Subcutaneous adipose tissue (tissue), 4 donors: ENCODE results near the gene VWF. TPM values are rescaled to one million over a fixed set of nuclear protein-coding genes. Genes with fewer than 3 reads are reported as not detected.

Experiments used
- total RNA-seq, 4 donors: library from RNA; depleted of rRNA; stranded (reverse); fragments of >200 nt; gene quantifications; one replicate each; pipeline ENCODE4 v1.1.0, GENCODE V29; 2016
- TF ChIP-seq, protein P1 (sequence below): fragments of 450-650 bp; IDR thresholded peaks from one replicate; pipeline ENCODE4 v1.5.1; 2016; ENCODE audit warnings: low read depth, mild to moderate bottlenecking, control low read depth, antibody characterized with exemption, moderate library complexity

VWF gene
- total RNA-seq, 4 donors from 2014 or later = 132 to 853 (median 240) TPM

DNA sequence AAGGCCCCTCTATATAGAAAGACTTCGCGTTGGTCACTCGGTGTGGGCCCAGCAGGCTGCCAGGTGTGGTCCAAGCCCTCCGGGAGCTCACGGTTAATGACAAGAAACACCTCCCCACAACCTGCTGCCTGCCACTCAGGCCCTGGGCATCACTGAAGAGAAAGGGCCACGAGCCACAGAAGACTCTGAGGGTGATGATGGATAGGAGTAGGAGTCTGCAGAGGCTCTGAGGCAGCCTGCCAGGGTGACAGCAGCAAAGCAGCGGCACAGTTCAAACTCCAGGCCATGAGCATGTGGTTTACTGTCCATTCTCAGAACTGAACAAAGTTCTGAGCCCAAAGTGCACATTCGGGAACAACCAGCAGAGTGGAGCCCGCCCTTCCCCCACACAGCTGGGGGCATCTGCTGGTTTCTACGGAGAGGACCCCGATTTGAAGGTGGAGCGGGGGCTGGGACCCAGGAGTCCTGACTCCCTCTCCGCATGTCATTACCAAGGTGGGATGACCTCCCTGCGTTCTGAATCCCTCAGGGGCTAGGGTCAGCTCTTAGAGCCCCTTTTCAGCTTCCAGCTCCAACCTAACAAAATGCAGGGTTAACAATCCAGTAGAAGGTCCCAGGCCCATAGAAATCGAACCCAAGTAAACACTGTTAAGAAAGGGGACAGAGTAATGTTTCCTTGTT, 65.8 kb downstream of the VWF start:
- TF ChIP-seq, protein P1, sequence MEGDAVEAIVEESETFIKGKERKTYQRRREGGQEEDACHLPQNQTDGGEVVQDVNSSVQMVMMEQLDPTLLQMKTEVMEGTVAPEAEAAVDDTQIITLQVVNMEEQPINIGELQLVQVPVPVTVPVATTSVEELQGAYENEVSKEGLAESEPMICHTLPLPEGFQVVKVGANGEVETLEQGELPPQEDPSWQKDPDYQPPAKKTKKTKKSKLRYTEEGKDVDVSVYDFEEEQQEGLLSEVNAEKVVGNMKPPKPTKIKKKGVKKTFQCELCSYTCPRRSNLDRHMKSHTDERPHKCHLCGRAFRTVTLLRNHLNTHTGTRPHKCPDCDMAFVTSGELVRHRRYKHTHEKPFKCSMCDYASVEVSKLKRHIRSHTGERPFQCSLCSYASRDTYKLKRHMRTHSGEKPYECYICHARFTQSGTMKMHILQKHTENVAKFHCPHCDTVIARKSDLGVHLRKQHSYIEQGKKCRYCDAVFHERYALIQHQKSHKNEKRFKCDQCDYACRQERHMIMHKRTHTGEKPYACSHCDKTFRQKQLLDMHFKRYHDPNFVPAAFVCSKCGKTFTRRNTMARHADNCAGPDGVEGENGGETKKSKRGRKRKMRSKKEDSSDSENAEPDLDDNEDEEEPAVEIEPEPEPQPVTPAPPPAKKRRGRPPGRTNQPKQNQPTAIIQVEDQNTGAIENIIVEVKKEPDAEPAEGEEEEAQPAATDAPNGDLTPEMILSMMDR = no peak

DNA sequence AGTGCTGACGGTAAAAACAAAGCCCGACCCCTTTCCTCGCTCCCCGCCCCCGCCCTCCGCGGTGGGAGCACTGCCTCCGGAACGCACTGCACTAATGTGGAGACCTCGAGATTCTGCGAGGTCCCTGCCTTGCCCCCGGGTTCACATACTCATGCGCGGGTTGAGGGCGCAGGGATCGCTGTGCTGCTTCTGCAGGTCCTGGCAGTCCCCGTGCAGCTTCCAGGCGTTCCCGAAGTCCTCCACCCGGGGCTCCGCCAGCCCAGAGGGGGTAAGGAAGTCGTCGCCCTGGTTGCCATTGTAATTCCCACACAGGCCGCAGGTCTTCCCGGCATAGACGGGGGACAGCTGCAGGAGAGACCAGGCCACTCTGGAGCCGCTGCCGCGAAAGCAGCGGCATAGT, 66.8 kb downstream of the VWF start:
- TF ChIP-seq, protein P1 = no peak

DNA sequence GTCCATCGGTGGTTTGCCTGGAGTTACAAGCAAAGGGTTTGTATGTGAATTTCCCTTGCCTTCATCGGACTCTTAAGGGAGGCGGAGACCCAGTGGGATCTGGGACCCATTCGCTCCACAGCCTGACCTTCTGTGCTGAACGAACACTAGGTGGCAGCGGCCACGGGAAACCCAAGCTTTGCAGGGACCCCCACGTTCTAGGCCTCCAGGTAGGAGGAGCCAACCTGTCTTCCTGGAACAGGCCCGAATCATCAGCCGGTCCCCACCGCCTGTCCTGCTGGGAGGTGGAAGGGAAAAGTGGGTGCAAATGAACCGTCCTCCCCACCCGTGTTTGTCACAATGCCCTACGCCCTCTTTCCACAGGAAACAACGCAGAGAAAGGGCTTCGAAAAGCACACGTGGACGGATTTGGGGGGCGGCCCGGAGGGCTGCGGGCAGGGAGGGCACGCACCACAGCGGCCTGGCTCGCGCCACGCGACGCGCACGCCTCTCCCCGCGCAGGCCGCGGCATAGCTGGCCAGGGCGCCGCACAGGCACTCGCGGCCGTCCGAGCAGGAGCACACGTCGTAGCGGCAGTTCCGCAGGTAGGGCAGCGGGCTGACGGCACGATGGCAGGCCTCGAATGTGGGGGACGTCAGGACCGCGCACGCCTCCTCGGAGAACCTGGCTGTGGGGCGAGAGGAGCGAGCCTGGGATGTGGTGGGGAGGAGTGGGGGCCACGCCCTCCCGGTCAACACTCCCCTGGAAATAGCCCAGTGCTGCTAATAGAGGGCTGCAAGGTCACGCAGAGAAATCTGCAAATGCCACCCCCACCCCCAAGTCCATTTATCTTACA, 67.8 kb downstream of the VWF start:
- TF ChIP-seq, protein P1 = no peak

DNA sequence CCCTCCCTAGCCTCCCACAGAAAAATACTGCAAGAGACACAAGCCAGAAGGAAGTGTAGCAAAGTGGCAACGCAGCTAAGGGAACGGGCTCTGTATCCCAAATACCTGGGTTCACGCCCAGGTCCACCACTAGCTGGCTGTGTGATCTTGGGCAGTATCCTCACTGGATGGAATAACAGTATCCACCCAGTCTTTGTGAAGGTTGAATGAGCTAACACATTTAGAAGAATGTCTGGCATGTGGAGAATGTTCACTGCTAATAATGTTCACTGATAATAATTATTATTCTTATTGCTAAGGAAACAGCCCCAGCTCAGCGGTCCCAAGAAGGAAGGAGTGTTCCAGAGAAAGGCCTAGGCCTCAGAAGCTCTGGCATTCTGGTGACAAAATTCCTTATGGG, 70.9 kb downstream of the VWF start:
- TF ChIP-seq, protein P1 = no peak

DNA sequence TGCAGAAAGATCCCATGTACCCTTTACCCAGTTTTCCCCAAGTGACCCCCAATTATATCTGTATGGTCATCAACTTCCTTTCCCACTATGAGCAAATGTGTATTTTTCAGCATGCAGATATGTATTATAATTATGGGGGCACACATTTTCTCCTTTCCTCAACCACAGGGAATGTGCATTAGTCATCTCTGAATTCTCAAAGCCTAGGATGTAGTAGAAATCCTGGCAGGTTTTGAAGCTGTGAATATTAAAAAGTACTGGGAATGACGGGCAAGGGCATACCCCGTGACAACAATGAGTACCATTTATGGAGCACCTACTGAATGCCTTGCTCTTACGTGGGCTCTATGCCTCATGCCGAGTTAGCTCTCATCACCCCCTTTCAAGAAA, 71.5 kb downstream of the VWF start:
- TF ChIP-seq, protein P1 = no peak

DNA sequence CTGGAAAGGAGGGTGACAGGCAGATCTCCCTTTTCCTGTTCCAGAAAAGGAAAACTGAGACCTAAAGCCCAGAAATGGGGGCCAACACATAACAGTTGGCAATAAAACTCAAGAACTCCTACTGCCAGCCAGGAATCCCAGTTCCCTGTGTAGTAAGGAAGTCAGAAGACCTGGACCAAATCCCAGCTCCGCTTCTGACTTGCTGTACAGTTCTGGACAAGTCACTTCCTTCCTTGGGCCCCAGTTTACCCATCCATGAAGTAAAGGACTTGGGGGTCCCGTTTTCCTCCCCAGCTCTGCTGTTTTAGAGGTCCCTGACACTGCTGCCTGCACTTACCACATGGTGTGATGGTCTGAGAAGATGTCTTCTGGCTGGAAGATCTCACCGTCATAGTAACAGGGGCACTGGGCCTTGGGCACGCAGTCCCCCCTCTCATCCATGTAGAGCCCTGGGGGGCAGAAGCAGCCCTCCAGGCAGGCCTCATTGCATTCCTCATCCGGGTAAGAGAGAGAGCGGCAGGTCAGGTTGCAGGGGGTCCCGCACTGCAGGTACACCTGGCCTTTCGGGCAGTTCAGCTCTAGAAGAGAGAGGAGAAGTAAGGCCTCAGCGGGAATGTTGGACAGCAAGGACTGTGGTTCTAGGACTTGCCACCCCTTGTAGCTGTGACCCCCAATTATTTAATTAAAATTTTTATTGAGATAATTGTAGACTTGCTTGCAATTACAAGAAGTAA, 72.1 kb downstream of the VWF start:
- TF ChIP-seq, protein P1 = no peak

DNA sequence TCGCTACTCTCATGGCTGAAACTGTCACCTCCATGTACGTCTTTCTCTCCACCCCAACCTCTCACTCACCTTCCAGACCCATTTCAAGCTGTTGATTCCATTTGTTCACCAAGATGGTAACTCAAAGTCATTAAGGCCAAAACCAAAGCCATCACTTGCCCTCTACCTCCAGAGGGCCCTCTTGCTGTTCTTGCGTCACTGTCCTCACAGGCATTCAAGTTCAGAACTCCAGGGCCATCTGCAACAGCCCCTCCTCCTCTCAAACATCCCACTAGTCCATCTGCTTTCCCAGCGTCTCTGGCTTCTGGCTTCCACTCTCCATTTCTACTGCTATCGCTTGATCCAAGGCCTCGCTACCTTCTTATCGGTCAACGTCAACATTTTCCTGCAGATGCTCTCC, 74.5 kb downstream of the VWF start:
- TF ChIP-seq, protein P1 = no peak
